GM12892 (cell line): Measurements from ENCODE around the gene TUBE1.
"Not testable (repeated sequence)": the region's sequence is repeated elsewhere in the genome, so short reads cannot be mapped to it uniquely, and the experiment has no call there.

Source experiments
- DNase-seq: peaks from one replicate; pipeline ENCODE4 v3.0.0; 2011; ENCODE audit not compliant: insufficient read length
- FAIRE-seq: peaks from 2 replicates; lab custom pipeline; 2011; peaks lifted over from hg19 to GRCh38; lab: Jason Lieb, UNC
- POLR2A ChIP-seq: IDR thresholded peaks from 2 replicates; pipeline ENCODE4 v1.6.1; 2011; ENCODE audit warnings: low read depth, low read length, control low read depth
- POLR2AphosphoS5 ChIP-seq: IDR thresholded peaks from 2 replicates; pipeline ENCODE4 v1.6.1; 2011; ENCODE audit warnings: low read depth, low read length, control low read depth
- TAF1 ChIP-seq: IDR thresholded peaks from 2 replicates; pipeline ENCODE4 v1.6.1; 2011; ENCODE audit warnings: low read depth, mild to moderate bottlenecking, control low read depth, low read length, borderline replicate concordance

The TUBE1 gene

GRCh38 chr6:112058243-112059032, 28.8 kb downstream of the TUBE1 start:
- DNase-seq (no peak), FAIRE-seq (no peak)
- TF ChIP-seq POLR2A (no peak), TAF1 (no peak), POLR2AphosphoS5 (no peak)

- DNase-seq, result no peak
- no peak for FAIRE-seq
- TF ChIP-seq TAF1 (no peak), POLR2AphosphoS5 (no peak), POLR2A (no peak)
Observed at GRCh38 chr6:112054555-112055190, 32.6 kb downstream of the TUBE1 start.

GRCh38 chr6:112054001-112054400, 33.3 kb downstream of the TUBE1 start, which contains the start of gene CCN6:
Gene CCN6 (plus strand): TSS chr6:112054104. CDS start chr6:112054358, 254 bp downstream.
- no peak for TF ChIP-seq POLR2AphosphoS5
- no peak for TF ChIP-seq TAF1
- TF ChIP-seq POLR2A, result no peak
- FAIRE-seq (no peak), DNase-seq (no peak)

GRCh38 chr6:112051251-112051740, 36.0 kb downstream of the TUBE1 start:
- not testable (repeated sequence) for FAIRE-seq, DNase-seq

- FAIRE-seq (no peak), DNase-seq (no peak)
- no peak for TF ChIP-seq POLR2A
- TF ChIP-seq TAF1, result no peak
- TF ChIP-seq POLR2AphosphoS5, result no peak
Observed at GRCh38 chr6:112050429-112050828, 36.9 kb downstream of the TUBE1 start.

DNA sequence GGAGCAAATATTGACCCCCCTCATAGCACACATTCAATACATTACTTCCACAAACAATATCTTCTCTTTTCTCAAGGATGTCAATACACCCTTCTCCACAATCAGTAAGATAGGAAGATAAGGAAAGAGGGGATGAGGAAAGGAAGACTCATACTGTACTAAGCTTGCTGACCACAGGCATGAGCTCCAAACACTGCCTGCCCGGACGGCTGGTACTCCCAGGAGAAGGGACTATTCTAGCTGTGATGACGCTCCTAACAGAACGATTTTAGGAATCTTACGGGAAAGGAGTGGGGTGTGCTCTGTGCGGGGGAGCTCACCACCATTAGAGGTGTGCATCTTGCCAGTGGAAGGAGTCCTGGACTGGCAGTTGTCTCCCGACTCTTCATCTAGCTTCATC, 37.3 kb downstream of the TUBE1 start:
- DNase-seq (no peak), FAIRE-seq (no peak)
- no peak for TF ChIP-seq TAF1
- no peak for TF ChIP-seq POLR2AphosphoS5
- no peak for TF ChIP-seq POLR2A

DNA sequence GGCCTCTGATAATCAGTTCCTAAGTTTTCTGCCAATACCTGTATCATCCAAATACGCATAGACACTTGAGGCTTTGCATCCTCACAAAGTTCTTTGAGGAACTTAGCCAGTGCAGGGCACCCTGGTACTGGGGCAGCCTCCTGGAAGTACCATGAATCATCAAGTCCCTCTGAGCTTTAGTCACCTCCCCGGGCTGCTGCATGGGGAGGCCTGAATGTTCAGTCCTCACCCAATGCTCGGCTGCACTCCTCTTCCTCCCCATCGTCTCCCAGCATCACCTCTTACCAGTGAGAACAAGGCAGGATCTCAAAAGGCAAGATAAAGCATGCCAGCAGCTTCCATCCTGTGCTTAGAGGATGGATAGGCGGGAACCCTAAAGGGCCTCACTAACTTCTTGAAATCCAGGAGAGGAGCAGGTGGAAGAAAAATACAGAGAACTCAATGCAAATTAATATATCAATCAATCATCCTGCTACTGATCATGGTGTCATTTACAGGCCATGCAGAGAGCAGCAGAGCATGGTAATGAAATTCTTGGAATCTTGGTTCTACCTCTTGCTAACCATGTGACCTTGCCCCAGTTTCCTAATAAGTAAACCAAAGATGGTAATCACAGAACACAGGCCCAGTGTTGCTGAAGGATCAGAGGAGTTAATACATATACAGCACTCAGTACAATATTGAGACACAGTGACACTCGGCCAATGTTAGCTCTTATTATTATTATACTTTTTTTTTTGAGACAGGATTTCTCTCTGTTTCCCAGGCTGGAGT, 38.1 kb downstream of the TUBE1 start:
- FAIRE-seq, result no peak
- no peak for TF ChIP-seq TAF1
- TF ChIP-seq POLR2A, result no peak
- no peak for TF ChIP-seq POLR2AphosphoS5
- no peak for DNase-seq

GRCh38 chr6:112047523-112047922, 39.8 kb downstream of the TUBE1 start:
- not testable (repeated sequence) for DNase-seq, FAIRE-seq

- FAIRE-seq, result no peak
- TF ChIP-seq POLR2AphosphoS5, result no peak
- no peak for DNase-seq
Observed at GRCh38 chr6:112044856-112045255, 42.4 kb downstream of the TUBE1 start.

DNA sequence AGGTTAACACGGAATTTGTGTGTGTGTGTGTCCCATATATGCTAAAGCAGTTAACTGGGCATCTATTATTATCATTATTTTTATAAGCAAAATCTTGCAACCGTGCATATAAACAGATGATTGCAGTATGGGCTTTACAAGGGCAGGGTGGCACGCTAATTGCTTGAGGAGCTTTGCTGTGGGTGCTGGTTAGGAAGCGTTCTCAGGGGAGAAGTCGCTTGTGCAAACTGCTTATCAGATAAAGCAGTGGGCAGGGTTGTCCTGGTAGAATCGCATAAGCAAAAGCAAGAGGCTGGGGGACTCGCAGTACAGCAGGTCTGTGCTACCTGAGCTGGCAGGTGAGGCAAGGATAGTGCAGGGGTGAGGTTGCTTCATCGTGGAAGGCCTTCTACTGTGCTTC, 43.1 kb downstream of the TUBE1 start:
- no peak for DNase-seq
- FAIRE-seq, result no peak
- TF ChIP-seq POLR2AphosphoS5 (no peak), TAF1 (no peak), POLR2A (no peak)

DNA sequence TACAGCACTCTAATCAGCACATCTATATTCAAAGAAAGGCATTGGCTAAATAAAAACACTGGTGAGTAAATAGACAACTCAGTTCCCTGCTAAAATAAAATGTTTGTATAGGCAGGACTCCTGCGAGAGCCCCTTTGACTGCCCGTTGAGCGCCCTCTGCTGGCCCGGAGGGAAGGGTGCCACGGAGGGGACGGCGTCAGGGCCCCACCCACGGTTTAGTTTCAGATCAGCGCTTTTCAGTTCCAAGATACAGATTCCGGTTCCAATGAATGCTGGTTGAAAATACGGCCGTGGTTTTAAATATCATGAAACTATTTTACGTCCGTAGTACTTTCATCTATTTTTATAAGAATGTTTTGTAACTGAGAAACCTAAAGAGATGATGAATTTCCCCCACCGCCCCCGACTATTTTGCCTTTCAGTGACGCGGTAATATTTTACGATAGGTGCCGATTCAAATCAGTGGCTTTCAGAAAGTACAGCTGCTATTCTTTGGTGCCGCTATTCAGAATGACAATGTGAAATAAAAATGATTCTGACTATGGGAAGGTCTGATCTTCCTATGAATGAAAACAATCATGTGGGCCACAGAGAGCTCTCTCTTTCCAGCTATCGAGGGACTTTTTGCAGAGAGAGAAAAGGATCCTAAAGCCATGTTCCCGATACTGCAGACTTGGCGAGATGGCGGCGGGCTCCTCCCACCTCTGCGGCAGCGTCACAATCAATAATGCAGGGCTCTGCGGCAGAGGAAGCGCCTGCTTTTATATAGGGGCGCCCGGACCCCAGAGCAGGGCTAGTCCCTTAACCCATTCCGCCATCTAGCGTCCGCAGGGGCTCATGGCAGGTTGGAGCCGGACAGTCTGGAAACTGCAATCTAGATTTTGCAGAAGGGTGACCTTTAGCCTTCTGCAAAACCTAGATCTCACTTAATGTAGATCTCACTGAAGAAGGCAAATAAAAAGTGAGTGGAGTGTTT, 44.0 kb downstream of the TUBE1 start:
- no peak for TF ChIP-seq POLR2AphosphoS5
- TF ChIP-seq TAF1, result no peak
- TF ChIP-seq POLR2A, result no peak
- FAIRE-seq (peak; percentile 81), DNase-seq (peak; percentile 57)
